Astrocyte (in vitro differentiated cells and primary cell): Measurements from ENCODE around the gene ZNF804B.

Source experiments
- CTCF ChIP-seq: IDR thresholded peaks from 2 replicates; pipeline ENCODE4 v1.5.1; 2011; ENCODE audit warnings: low read depth, mild to moderate bottlenecking, inconsistent platforms, low read length, moderate library complexity; ENCODE audit not compliant: insufficient read depth
- EZH2 ChIP-seq: IDR thresholded peaks from 2 replicates; pipeline ENCODE4 v1.6.1; 2012; ENCODE audit warnings: mild to moderate bottlenecking, low read length, inconsistent platforms; ENCODE audit not compliant: insufficient read depth

DNA sequence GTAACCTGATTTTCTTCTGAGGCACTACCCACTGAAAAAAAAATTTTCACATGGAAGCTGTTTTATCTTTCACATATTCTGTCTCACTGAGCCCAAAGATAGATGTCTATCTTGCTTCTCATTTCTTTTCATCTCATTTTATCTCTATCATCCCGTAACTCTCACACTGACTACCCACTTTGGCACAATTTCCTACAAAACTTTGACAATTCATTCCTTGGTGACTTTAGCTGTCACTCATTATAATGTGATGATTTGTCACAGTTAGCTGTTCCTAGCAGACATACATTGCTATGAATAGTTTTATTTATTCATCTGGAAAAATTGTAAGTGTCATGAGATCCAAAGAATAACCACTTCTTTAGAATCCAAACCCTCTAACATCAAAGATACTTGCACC is 625.9 kb downstream of the ZNF804B start:
- no peak for TF ChIP-seq EZH2
- TF ChIP-seq CTCF = no peak
